GM10248 (cell line): ENCODE results near the gene ZNF516.

Experiments used
- CTCF ChIA-PET: fragments of 300-600 bp; sonication (Branson Sonifier 250); formaldehyde crosslinking; extraction: SDS; loops from one replicate; lab custom pipeline; 2021; ENCODE audit warnings: antibody characterized with exemption; lab: Yijun Ruan, JAX
- POLR2A ChIA-PET: fragments of 350-650 bp; sonication (Branson Sonifier 250); formaldehyde crosslinking; extraction: SDS; loops from one replicate; lab custom pipeline; 2020; ENCODE audit warnings: antibody characterized with exemption; lab: Yijun Ruan, JAX
- DNase-seq: peaks from one replicate; pipeline ENCODE4 v3.0.0; 2012; ENCODE audit errors: extremely low spot score
- TF ChIP-seq, protein P1 (sequence below): IDR thresholded peaks from 2 replicates; pipeline ENCODE4 v1.5.1; 2012; ENCODE audit warnings: mild to moderate bottlenecking, low read depth; ENCODE audit errors: extremely low read depth, missing control alignments, control extremely low read depth

ZNF516 gene

DNA sequence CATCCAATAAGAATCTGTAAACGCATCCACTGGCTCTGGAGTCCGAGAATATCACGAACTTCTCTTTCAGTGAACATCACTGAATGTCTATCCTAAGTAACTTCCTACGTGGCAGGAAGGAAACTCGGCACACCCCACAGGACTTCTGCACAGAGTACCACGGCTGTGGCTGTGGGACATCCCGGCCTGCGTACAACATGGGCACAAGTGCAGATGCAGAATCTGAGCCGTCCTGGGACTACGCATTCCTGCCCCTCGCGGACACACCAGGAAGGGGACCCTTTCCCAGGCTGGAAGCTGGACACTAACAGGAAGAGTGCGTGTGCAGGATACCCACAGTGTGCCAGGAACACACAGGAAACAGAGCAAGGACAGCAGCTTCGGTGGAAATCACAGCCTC lies 60.6 kb downstream of the ZNF516 start:
- ChIA-PET CTCF (no interaction called here), POLR2A (no interaction called here)
- TF ChIP-seq, protein P1, sequence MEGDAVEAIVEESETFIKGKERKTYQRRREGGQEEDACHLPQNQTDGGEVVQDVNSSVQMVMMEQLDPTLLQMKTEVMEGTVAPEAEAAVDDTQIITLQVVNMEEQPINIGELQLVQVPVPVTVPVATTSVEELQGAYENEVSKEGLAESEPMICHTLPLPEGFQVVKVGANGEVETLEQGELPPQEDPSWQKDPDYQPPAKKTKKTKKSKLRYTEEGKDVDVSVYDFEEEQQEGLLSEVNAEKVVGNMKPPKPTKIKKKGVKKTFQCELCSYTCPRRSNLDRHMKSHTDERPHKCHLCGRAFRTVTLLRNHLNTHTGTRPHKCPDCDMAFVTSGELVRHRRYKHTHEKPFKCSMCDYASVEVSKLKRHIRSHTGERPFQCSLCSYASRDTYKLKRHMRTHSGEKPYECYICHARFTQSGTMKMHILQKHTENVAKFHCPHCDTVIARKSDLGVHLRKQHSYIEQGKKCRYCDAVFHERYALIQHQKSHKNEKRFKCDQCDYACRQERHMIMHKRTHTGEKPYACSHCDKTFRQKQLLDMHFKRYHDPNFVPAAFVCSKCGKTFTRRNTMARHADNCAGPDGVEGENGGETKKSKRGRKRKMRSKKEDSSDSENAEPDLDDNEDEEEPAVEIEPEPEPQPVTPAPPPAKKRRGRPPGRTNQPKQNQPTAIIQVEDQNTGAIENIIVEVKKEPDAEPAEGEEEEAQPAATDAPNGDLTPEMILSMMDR: no peak
- no peak for DNase-seq

DNA sequence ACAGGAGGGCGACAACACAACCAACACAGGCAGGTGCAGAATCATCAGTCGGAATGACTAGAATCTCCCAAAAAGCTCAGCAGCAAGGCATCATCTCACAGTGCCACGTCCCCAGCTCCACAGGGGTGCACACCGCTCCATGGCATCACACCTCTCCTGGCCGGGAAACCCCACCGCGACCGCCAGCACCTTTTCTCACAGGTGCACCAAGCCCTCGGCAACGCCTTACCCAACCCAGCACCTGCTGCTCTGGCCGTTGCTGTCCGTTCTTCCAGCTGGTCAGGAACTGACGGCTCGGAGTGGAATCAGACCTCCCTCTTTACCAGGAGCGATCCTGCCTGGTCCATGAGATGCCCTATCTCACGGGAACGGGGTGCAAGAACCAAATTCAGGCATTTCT lies 61.3 kb downstream of the ZNF516 start:
- POLR2A ChIA-PET: no interaction called here
- CTCF ChIA-PET: no interaction called here

DNA sequence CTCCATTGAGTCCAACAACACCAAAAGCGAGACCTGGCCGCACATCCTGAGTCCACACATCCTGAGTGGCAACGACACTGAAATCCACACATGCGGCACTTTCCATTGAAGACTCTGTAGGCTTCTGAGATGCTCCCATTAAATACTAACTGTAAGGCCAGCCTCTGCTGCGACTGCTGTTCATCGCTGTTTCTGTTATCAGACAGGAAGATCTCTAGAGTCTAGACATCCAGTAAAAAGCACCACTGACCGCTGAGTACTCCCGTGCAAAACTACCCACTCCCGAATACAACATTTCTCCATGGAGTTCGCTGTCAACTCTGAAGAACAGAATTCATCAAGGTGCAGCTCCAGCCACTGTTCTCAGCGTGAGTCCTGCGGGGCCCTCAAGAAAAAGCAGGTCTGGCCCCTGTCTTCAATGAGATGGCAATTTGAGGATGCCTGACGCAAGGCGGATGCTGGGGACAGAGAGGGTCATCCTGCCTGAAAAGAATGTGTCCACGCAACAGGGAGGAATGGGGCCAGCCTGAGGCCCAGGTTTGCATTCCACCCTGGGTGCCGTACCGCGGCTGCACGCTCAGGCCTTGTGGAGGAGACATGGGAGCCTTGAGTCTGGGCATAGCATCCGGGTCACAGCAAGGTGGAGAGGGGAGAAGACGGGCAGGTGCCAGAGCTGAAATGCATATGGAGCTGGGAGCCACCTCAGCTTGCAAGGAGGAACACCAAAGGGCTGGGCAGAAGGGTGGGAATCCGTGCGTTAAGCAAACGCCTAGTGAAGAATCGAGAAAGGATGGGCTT lies 61.9 kb downstream of the ZNF516 start:
- CTCF ChIA-PET: no interaction called here

More for the DNA sequence above, 61.3 kb downstream of the ZNF516 start:
- DNase-seq: no peak
- TF ChIP-seq, protein P1: no peak

DNA sequence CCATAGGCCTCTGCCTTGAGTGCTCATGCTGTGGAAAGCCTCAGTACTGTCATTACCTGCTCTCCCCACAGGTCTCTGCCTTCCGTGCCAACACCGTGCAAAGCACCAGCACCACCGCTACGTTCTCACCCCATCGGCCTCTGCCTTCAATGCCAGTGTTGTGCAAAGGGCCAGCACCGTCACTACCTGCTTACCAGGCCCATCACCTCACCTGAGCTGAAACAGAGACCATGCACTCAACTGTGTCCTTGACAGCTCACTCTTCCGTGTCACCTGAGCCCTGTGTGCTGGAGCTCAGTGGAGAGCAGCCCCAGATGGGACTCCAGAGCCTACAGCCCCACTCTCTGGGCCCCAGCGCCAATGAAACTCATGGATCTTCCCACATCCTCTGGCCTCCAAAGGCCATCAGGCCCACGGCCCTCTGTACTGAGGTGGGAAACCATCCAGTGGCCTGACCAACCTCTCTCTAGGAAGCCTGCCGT lies 62.7 kb downstream of the ZNF516 start:
- no peak for DNase-seq
- ChIA-PET POLR2A (no interaction called here), CTCF (no interaction called here)
- TF ChIP-seq, protein P1: no peak

More for the DNA sequence above, 61.9 kb downstream of the ZNF516 start:
- POLR2A ChIA-PET: no interaction called here
- TF ChIP-seq, protein P1: no peak
- DNase-seq: no peak

DNA sequence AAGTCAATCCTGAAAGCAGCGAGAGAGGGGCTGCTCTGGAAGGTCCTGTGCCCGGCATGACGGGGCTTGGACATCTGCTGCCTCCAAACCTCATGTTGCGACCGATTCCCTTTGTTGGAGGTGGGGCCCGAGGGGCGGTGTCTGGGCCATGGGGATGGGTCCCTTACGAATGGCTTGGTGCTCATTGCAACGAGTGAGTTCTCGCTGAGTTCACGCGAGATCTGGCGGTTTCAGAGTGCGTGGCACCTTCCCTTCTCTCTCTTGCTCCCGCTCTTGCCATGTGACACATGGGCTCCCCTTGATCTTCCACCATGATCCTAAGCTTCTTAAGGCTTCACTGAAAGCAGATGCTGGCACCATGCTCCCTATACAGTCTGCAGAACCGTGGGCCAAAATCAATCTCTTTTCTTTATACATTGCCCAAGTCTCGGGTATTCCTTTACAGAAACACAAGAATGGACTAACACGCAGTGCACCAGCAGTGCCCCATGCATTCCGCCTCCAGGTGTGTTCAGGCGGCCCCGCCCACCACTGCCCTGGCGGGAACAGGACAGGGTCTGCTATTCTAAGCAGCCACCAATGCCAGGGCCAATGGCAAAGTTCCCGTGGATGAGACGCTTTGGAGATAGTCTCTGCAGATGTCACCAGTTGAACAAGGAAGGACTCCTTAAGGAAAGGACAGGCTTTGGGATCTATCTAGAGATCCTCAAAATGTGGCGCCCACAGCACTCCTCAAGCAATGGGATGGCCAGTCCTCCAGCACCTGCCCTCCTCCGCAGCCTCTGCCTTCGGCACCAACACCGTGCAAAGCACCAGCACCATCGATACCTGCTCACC lies 63.4 kb downstream of the ZNF516 start:
- ChIA-PET CTCF (no interaction called here), POLR2A (no interaction called here)
- TF ChIP-seq, protein P1: no peak
- DNase-seq: no peak

DNA sequence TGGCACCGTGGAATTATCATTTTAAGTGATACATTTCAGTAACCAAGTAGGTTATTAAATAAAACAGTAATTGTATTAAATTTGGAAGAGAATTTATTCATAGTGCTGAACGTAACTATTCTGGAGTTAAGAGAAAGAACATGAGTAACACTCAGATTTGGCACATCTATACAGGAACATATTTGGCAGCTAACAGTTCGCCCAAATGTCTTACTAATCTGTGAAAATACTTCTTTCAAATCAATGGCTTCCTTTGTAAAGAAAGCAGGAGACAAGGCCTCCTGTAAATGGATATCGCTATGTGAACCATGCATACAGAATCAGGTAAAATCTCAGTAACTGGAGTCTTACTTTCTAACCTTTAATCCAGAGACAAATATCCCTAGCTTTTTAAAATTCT lies 64.4 kb downstream of the ZNF516 start:
- ChIA-PET POLR2A (no interaction called here), CTCF (no interaction called here)
- DNase-seq: no peak
- TF ChIP-seq, protein P1: no peak
